DND-41 (cell line): Measurements from ENCODE around the gene HES3.

Experiments used
- ATAC-seq: fragments of 200-7000 bp; cut with Tn5 transposase; 3 replicates; pipeline ENCODE4 v1.9.1; 2021; ENCODE audit warnings: low read depth; ENCODE audit not compliant: insufficient read depth
- DNase-seq: peaks from one replicate; pipeline ENCODE4 v3.0.0-alpha.2; 2020
- H2AFZ ChIP-seq: 2 replicates; pipeline ENCODE4 v1.6.0; 2012; ENCODE audit warnings: low read depth, low read length
- H3K27ac ChIP-seq: 2 replicates; pipeline ENCODE4 v1.5.1; 2012; ENCODE audit warnings: low read length, inconsistent platforms
- H3K27me3 ChIP-seq: fragments of 200-600 bp; sonication (generic); 2 replicates; pipeline ENCODE4 v1.6.0; 2012; ENCODE audit warnings: low read length, mild to moderate bottlenecking, inconsistent platforms; ENCODE audit not compliant: insufficient read depth, poor library complexity
- H3K36me3 ChIP-seq: 2 replicates; pipeline ENCODE4 v1.5.1; 2012; ENCODE audit warnings: low read length, inconsistent platforms; ENCODE audit not compliant: insufficient read depth
- H3K4me1 ChIP-seq: 2 replicates; pipeline ENCODE4 v1.5.1; 2012; ENCODE audit warnings: mild to moderate bottlenecking, low read length; ENCODE audit not compliant: insufficient read depth
- H3K4me2 ChIP-seq: 2 replicates; pipeline ENCODE4 v1.6.0; 2012; ENCODE audit warnings: mild to moderate bottlenecking, moderate library complexity, low read length, inconsistent platforms; ENCODE audit not compliant: insufficient read depth
- H3K4me3 ChIP-seq, 2 experiments: fragments of 200-600 bp in 1 of 2; shearing (Covaris generic) in 1 of 2; 2 replicates each; pipeline ENCODE4 v1.5.1; 2012 to 2016; ENCODE audit warnings: inconsistent platforms in 2 of 2, low read length in 2 of 2, mild to moderate bottlenecking in 2 of 2, low read depth in 1 of 2, moderate library complexity in 1 of 2
- H3K79me2 ChIP-seq: 2 replicates; pipeline ENCODE4 v1.6.0; 2012; ENCODE audit warnings: low read length, inconsistent platforms; ENCODE audit not compliant: insufficient read depth
- H3K9ac ChIP-seq: 2 replicates; pipeline ENCODE4 v1.6.0; 2012; ENCODE audit warnings: low read depth, mild to moderate bottlenecking, inconsistent platforms, low read length, moderate library complexity
- H3K9me3 ChIP-seq: 2 replicates; pipeline ENCODE4 v1.5.1; 2012; ENCODE audit warnings: low read length, moderate library complexity, mild to moderate bottlenecking, inconsistent platforms; ENCODE audit not compliant: insufficient read depth, severe bottlenecking
- H4K20me1 ChIP-seq: 2 replicates; pipeline ENCODE4 v1.6.0; 2012; ENCODE audit warnings: low read length; ENCODE audit not compliant: insufficient read depth
- CTCF ChIP-seq: IDR thresholded peaks from 2 replicates; pipeline ENCODE4 v1.5.1; 2012; ENCODE audit warnings: borderline replicate concordance, low read length, moderate library complexity, mild to moderate bottlenecking; ENCODE audit not compliant: poor library complexity, severe bottlenecking; ENCODE audit errors: extremely low read depth
- EZH2 ChIP-seq: IDR thresholded peaks from 3 replicates; pipeline ENCODE4 v1.6.1; 2012; ENCODE audit warnings: borderline replicate concordance, low read depth, mild to moderate bottlenecking, moderate library complexity, low read length, inconsistent platforms; ENCODE audit not compliant: severe bottlenecking

The HES3 gene

GRCh38 chr1:6269296-6269695 is 25.3 kb downstream of the HES3 start:
- H3K4me3 ChIP-seq = no peak overlapping the region
- H2AFZ ChIP-seq = no peak overlapping the region
- H3K4me1 ChIP-seq = no peaks in the 10 kb centered on the region
- H3K9ac ChIP-seq = no peak overlapping the region
- H3K27ac ChIP-seq = no peak overlapping the region
- H3K79me2 ChIP-seq = no peaks in the 10 kb centered on the region
- H4K20me1 ChIP-seq = peaks cover 64% of the 10 kb centered on the region
- no peaks in the 10 kb centered on the region for H3K9me3 ChIP-seq
- TF ChIP-seq EZH2 (no peak), CTCF (no peak)
- H3K36me3 ChIP-seq = peaks cover 73% of the 10 kb centered on the region
- DNase-seq (no peak), ATAC-seq (no peak)
- H3K27me3 ChIP-seq = no peaks in the 10 kb centered on the region
- H3K4me2 ChIP-seq = no peak overlapping the region

GRCh38 chr1:6269720-6270400 is 25.9 kb downstream of the HES3 start:
- no peak overlapping the region for H3K4me3 ChIP-seq
- TF ChIP-seq CTCF = no peak
- no peak for TF ChIP-seq EZH2
- H4K20me1 ChIP-seq = peaks cover 60% of the 10 kb centered on the region
- no peak for ATAC-seq
- H3K9me3 ChIP-seq = no peaks in the 10 kb centered on the region
- DNase-seq = no peak
- H3K36me3 ChIP-seq = peaks cover 73% of the 10 kb centered on the region
- no peak overlapping the region for H3K27ac ChIP-seq
- no peak overlapping the region for H3K9ac ChIP-seq
- no peaks in the 10 kb centered on the region for H3K4me1 ChIP-seq
- H3K79me2 ChIP-seq = no peaks in the 10 kb centered on the region
- no peaks in the 10 kb centered on the region for H3K27me3 ChIP-seq
- H2AFZ ChIP-seq = no peak overlapping the region
- H3K4me2 ChIP-seq = no peak overlapping the region

GRCh38 chr1:6270401-6270800 is 26.4 kb downstream of the HES3 start:
- no peak overlapping the region for H3K4me2 ChIP-seq
- H3K36me3 ChIP-seq = peaks cover 72% of the 10 kb centered on the region
- no peak overlapping the region for H3K27ac ChIP-seq
- no peak for DNase-seq
- H3K4me3 ChIP-seq = no peak overlapping the region
- no peaks in the 10 kb centered on the region for H3K79me2 ChIP-seq
- H4K20me1 ChIP-seq = peaks cover 55% of the 10 kb centered on the region
- H3K27me3 ChIP-seq = no peaks in the 10 kb centered on the region
- no peak for TF ChIP-seq EZH2
- TF ChIP-seq CTCF = no peak
- no peak overlapping the region for H3K9ac ChIP-seq
- no peak overlapping the region for H2AFZ ChIP-seq
- no peak for ATAC-seq
- H3K4me1 ChIP-seq = no peaks in the 10 kb centered on the region
- H3K9me3 ChIP-seq = no peaks in the 10 kb centered on the region

GRCh38 chr1:6271006-6271405 is 27.0 kb downstream of the HES3 start:
- Histone ChIP-seq H3K4me3 (no peak overlapping the region), H3K9me3 (no peaks in the 10 kb centered on the region), H2AFZ (no peak overlapping the region), H3K4me1 (no peaks in the 10 kb centered on the region), H3K9ac (no peak overlapping the region), H4K20me1 (peaks cover 57% of the 10 kb centered on the region), H3K36me3 (peaks cover 72% of the 10 kb centered on the region), H3K79me2 (no peaks in the 10 kb centered on the region), H3K27ac (peak overlapping the region; percentile 54; the same call in 1 of the 2 replicates), H3K4me2 (no peak overlapping the region), H3K27me3 (no peaks in the 10 kb centered on the region)
- ATAC-seq (no peak), DNase-seq (no peak)
- TF ChIP-seq EZH2 (no peak), CTCF (no peak)
